HG02885 (cell line): ENCODE measurements around the gene BLTP3A.
"Not testable (repeated sequence)": the region's sequence is repeated elsewhere in the genome, so short reads cannot be mapped to it uniquely, and the experiment has no call there.

Source experiments
- ATAC-seq: cut with Tn5 transposase; IDR thresholded peaks from one replicate; pipeline ENCODE4 v1.9.1; 2021; ENCODE audit warnings: mild to moderate bottlenecking; ENCODE audit not compliant: unreplicated experiment, poor library complexity

BLTP3A gene

DNA sequence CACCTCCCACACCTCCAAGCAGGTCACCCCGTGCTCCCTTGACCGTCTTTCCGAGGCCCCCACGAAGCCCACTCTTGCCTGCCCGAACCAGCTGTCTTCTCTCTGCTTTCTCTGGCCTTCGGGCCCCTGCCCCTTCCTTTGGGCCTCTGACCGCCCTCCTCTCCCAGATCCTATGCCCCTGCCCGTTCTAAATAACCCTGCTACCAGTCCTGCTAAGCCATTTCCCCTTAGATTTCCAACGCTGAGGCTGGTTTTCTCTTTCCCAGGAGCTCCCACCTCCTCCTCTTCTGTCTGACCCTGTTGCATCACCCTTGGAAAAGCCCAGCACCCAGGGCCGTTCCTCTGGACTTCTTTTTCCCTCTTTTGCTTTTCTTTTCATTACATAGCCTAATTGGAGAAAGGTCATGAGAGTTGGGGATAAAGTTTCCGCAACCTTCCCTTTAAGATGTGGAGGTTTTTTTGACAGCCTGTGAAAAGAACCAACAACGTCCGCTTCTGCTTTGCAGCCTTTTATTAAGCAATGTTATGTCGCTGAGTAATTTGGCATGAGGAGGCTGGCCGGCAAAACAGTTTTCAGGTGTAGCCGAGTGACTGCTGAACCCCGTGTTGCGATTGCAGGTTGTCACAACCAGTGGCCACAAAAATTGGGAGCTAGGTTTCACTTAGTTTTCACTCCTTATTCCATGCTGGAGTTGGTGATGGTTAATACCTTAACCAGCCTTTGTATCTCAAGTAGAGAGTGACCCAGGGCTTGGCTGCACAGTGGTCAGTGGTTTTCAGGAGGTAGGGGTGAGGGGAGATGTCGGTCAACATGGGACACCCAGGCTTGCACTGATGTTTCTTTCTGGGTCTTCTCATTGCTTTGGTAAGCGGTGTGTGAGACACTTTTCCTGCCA, 970 bp downstream of the BLTP3A start:
- peak; percentile 9 for ATAC-seq

DNA sequence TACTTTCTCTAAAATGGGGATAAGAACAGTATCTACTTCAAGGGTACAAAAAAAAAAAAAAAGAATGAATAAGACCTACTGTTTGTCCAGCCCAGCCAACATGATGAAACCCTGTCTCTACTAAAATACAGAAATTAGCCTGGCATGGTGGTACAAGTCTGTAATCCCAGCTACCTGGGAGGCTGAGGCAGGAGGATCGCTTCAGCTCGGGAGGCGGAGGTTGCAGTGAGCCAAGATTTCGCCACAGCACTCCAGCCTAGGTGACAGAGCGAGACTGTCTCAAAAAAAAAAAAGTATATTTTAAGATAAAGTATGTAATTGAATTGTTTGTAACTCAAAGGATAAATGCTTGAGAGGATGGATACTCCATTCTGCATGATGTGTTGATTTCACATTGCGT, 2.0 kb downstream of the BLTP3A start:
- ATAC-seq = no peak

DNA sequence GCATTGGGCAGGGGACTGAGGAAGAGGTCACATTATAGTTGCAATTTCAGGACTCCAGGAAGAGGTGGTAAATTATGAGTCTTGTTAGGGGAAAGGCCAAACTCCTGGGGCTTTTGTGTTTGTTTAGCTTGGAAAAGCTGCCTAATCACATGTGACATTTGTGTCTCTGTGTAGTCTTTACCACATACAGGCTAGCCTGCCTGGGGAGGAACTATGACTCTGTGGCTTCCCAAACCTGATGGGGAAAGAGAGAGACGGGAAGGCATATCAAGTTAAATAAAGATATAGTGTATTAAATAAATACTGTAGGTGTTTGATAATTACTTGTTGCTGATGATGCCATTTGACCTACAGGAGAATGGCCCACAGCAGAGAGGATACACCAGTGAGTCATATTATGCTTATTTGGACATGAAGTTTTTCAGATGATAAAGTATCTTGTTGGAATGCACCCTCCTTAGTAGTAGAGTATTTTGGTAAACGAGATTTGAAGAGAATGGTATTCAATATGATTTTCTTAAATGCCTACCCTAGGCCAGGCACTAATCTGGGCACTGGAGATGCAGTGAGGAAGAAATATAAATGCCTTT, 4.0 kb downstream of the BLTP3A start:
- ATAC-seq = no peak

DNA sequence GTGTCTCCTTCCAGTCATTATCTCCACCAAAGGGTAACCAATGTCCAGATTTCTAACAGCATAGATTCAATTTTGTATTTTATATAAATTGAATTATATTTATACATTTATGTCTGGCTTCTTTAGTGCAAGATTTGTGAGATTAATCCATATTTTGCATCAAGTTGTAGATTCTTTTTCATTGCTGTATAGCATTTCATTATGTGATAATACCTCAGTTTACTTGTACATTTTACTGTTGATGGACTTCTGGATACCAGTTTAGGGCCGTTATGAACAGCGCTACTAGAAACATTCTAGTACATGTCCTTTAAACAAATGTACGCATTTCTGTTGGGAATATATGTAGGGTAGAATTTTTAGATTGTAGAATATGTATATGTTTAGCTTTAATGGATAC, 6.2 kb downstream of the BLTP3A start:
- no peak for ATAC-seq

DNA sequence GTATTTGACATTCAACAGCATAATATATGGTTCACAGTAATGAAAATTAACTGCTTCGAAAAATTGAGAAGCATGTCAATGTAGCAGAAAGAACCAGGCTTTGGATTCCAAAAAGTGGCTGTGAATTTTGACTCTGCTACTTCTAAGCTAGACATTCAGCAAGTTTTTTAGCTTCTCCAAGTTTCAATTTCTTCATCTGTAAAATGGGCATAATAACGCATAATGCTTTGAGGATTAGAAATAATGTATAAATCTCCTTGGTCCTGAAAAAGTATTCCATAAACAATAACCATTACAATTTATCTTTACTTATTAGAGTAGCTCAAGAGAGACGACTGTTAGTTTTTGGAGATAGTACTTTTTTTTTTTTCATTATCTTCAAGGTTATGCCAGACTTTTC, 7.7 kb downstream of the BLTP3A start:
- no peak for ATAC-seq

DNA sequence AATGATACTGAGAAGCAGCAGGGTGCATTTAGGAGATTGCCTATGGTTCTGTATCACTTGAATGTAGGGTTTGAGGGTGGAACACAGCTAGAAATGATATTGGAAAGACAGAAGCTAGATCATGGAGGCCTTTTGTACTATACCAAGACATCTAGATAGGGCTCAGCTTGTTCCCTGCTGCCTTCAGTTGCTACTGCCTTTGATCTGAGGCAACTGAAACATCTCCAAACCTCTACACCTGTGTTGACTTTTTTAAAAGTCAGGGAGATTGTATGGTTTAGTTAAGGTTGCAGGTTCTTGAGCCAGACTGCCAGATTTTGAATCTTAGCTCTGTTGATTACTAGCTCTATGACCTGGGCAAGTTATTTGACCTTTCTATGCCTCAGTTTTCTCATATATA, 12.7 kb downstream of the BLTP3A start:
- no peak for ATAC-seq

DNA sequence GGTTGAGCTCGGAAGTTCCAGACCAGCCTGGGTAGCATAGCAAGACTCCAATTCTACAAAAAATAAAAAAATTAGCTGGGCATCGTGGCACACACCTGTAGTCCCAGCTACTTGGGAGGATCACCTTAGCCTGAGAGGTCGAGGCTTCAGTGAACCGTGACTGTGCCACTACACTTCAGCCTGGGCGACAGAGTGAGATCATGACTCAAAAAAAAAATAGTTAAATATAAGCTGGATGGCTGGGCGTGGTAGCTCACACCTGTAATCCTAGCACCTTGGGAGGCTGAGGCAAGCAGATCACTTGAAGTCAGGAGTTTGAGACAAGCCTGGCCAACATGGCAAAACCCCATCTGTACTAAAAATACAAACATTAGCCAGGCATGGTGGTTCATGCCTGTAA, 13.2 kb downstream of the BLTP3A start:
- not testable (repeated sequence) for ATAC-seq

DNA sequence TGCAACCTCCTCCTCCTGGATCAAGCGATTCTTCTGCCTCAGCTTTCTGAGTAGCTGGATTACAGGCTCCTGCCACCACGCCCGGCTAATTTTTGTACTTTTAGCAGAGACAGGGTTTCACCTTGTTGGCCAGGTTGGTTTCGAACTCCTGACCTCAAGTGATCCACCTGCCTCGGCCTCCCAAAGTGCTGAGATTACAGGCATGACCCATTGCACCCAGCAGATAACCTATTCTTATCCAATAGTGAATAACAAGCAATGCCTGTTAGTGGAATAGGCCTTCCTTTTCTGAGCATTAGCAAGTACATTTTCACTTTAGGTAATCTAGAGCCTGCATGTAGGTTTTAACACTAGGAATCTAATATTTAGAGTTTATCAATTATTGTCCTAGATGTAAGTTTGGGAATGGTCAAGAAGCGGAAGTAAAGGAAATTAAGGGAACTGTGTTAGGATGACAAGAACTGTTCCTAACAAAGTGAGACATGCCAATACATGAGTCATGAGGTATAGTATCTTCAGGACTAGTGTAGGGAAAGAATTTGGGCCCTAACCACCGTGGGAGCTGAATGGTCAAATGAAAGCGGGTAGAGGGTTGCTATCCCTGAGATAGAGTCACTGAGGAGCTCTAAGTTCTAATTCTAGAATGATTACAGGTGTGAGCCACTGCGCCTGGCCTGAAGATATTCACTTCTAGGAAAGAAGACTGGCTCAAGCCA, 15.0 kb downstream of the BLTP3A start:
- no peak for ATAC-seq

DNA sequence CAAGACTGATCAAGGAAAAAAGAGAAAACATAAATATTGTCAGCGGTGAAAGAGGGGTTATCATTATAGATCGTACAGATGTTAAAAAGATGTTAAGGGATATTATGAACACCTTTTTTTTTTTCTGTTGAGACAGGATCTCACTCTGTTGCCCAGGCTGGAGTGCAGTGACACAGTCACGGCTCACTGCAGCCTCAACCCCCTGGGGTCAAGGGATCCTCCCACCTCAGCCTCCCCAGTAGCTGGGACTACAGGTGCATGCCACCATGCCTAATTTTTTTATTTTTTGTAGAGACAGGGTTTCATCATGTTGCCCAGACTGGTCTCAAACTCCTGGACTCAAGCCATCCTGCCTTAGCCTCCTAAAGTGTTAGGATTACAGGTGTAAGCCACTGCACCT, 16.6 kb downstream of the BLTP3A start:
- ATAC-seq = not testable (repeated sequence)

DNA sequence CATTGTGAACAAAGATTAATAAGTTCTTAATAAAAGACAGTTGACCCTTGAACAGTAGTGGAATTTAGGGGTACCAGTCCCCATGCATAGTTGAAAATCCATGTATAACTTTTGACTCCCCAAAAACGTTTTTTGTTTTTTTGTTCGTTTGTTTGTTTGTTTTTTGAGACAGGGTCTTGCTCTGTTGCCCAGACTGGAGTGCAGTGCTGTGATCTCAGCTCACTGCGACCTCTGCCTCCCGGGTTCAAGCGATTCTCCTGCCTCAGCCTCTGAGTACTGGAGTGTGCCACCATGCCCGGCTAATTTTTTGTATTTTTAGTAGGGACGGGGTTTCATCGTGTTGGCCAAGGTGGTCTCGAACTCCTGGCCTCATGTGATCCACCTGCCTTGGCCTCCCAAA, 17.5 kb downstream of the BLTP3A start:
- not testable (repeated sequence) for ATAC-seq

DNA sequence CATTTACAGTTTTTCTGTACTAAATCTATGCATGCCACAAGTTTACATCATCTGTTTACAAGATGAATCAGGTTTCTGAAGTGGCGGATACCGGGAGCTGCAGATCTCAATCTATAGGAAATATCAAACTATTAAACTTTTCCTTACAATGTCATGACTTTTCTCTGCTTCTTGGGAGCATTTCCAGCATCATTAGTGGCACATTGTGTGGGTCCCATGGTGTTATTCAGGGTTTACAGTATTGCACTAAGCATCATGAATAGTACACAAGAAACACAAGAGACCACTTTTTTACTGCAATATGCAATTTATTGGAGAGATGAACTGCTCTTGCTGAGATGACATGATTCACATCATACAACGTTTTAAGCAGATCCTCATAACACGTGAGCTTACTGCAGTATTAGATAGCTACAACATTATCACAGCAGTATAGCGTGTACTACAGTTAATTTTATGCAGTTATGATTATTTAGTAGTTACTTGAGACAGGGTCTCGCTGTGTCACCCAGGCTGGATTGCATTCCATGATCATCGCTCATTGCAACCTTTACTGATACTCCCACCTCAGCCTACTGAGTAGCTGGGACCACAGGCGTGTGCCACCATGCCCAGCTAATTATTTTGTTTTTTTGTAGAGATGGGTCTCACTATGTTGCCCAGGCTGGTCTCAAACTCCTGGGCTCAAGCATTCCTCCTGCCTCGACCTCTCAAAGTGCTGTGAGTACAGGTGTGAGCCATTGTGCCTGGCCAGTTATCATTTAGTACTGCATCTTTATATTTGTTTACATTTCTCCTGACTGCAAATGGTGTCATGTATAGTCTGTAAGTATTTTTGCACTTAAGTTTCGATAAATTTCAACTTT, 18.4 kb downstream of the BLTP3A start:
- ATAC-seq = no peak

DNA sequence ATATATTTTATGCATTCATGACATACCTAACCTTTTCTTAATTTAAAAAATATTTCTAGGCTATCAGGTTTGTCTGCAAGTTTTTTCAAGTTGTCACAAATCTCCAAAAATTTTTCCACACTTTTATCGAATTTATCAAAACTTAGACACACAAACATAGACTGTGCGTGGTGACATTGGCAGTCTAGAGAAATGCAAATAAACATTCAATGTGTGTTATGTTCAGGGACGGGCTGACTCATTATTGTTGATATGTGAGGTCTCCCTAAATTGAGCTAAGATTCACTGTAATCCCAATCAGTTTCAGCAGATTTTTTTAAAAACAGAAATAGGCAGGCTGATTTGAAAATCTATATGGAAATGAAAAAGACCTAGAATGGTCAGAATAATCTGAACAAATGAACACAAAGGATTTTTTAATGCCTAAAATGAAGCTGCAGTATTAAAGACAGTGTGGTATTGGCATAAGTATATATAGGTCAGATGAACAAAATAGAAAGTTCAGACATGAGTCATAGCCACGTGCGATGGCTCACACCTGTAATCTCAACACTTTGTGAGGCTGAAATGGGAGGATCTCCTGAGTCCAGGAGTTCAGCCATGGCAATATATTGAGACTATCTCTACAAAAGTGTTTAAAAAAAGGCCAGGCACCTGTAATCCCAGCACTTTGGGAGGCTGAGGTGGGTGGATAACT, 19.2 kb downstream of the BLTP3A start:
- ATAC-seq = peak; percentile 85

DNA sequence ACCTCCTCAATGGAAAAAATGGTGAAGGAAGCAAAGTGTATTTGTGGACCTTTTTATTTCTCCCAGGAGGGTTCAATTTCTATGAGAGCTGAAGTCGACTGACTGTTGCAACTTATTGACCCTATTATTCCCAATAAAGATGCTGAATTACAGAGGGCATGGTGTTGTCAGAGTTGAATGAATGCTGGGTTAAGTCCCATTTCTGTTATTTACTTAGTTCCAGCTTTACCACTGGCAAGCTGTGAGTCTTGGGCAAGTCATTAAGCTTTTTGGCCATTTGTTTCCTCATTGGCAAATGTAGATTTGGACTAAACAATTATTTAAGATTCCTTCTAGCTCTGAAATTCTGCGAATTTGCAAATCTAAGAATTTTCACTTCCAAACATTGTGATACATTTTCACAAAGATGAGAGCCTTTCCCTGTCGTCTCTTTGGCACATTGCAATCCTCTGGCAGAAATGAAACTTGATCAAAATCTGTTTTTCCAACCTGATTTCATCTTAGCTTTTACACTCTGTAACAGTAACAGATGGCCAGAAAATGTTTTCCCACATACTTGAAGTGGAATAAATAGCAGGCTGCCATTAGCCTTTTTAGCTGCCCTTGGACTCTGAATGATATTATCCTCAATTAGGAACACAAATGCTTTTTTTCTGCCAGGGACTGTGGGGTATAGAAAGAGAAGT, 21.3 kb downstream of the BLTP3A start:
- no peak for ATAC-seq

DNA sequence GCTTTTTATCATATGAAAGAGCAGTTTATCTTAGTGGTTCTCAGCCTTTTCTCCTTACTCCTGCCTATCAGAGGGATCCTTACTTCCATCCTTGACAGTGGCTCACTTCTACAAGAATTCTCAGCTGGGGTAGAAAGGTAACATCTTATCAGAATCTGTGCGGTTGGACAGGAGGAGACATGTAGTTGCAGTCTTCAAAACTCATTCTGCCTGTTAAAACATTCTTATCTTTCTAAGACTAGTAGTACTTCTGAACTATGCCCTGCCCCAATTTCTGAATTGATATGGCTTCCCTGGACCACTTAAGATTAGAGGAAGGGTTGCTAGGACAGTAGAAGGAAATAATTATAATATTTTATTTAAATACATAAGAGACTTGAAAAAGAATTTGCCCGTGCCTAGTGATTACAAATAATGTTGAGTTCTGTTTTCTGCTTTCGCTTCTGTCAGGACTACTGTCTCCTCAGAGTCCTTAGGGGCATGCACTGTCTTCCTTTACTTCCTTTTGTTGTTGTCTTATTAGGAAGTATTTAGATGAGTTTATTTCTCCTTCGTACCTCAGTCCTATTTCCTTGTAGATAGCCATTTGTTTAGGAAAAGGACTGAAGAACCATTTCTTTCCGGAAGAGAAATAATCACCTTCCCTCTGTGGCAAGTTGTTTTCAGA, 24.9 kb downstream of the BLTP3A start:
- ATAC-seq = no peak

DNA sequence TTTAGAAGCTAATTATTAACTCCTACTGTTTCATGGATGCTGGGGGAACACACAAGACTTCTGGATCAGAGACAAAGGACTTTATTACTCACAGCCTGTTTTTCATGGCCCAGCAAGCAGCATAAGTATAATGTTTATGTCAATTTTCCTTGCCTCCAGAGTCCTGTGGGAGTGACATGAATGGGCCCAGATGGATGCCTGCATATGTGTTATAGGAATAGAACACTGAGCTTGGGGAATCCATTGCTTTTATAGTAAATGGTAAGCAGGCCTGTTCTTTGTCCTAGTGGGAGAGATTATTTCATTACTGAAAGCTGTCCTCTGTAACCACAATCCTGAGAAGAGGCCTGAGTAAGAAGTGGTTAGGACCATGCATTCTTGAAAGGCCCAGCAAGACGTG, 25.6 kb downstream of the BLTP3A start:
- ATAC-seq = no peak

DNA sequence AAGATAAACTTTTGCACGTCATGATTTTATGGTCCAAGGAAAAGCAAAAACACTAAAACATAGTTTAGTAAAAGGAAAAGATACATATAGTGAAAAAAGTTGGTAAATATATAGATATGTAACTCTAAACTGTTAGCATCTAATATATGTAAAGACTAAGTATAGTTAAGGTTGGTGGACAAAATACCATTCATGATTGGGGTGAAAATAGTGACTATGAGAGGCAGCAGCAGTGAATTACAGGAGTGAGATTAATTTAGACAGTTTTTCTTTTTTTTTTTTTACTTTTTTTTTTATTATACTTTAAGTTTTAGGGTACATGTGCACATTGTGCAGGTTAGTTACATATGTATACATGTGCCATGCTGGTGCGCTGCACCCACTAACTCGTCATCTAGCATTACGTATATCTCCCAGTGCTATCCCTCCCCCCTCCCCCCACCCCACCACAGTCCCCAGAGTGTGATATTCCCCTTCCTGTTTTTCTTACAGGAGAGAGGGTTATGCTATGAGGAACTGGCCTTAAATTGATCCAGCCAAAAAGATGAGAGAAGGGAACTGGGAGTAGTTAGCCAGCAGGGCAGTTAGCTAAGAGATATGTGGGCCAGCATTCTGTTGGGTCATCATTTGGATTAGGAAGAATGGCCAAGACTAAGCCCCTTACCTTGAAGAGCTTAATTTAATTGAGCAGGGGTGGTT, 27.1 kb downstream of the BLTP3A start:
- ATAC-seq = not testable (repeated sequence)

DNA sequence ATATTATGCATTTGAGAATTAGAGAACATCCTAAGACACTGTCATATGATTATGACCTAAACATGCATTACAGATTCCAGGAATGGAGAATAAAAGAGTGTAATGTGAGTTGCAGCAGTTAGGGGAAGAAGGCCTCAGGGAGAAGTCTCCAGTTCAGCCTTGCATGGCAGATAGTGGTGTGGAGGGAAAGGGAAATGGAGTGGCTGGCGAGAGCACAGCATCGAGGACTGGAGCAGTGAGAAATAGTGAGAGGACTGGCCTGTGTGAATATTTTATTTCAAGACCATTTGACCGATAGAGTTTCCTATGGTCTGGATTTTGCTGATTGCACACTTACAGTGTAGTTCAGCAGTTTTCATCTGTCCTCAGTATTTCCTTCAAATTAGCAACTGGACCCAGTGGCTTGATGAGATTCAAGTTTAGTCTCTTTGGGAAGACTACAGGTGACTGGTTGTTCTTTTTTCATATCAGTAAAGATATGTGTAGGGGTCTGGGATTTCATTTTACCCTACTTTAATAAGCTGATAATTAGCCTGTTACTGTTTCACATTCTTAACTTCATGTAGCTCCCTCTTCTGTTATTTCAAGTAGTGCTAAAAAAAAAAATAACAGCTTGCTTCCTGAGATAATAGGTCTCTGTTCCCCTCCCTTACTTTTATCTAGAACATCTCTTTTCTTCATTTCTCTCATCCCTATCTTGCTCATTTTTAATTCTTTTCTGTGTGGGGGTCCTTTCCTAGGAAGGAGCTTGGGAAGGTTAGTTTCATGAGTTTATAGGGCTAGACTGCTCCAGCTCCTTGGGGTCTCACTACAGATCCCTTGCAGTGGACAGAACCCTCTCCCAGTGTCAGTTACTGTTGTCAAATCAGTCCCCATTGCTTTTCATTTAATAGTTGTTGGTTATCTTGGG, 27.9 kb downstream of the BLTP3A start:
- ATAC-seq = no peak
